Neutrophil (primary cell): ENCODE results near the gene USP43.

Experiments
- H3K27ac ChIP-seq: fragments of 200-600 bp; sonication (generic); 2 replicates; pipeline ENCODE4 v1.5.1; 2016; ENCODE audit warnings: mild to moderate bottlenecking, moderate library complexity
- H3K27me3 ChIP-seq: fragments of 200-600 bp; sonication (generic); 2 replicates; pipeline ENCODE4 v1.6.0; 2016; ENCODE audit warnings: mild to moderate bottlenecking
- H3K36me3 ChIP-seq: fragments of 200-600 bp; sonication (generic); 2 replicates; pipeline ENCODE4 v1.5.1; 2017
- H3K4me1 ChIP-seq, 2 experiments: fragments of 200-600 bp in 1 of 2; sonication (generic) in 1 of 2; 1 replicate in 1 of 2; 2 replicates in 1 of 2; pipeline versions ENCODE4 v1.5.1 to v1.6.1; 2013 to 2016; ENCODE audit warnings: low read depth in 1 of 2, low read length in 1 of 2, mild to moderate bottlenecking in 1 of 2, moderate library complexity in 1 of 2; ENCODE audit not compliant: control insufficient read depth in 1 of 2, insufficient read depth in 1 of 2
- H3K4me3 ChIP-seq, 2 experiments: fragments of 200-600 bp in 1 of 2; sonication (generic) in 1 of 2; 1 replicate in 1 of 2; 2 replicates in 1 of 2; pipeline ENCODE4 v1.5.1; 2013 to 2016; ENCODE audit warnings: low read depth in 1 of 2, low read length in 1 of 2, mild to moderate bottlenecking in 1 of 2, moderate library complexity in 1 of 2
- H3K9me3 ChIP-seq: fragments of 200-600 bp; sonication (generic); 2 replicates; pipeline ENCODE4 v1.5.1; 2016
- TF ChIP-seq, protein P1 (sequence below): fragments of 200-600 bp; sonication (generic); IDR thresholded peaks from 2 replicates; pipeline ENCODE4 v1.5.1; 2016; ENCODE audit warnings: antibody characterized with exemption

USP43 gene

DNA sequence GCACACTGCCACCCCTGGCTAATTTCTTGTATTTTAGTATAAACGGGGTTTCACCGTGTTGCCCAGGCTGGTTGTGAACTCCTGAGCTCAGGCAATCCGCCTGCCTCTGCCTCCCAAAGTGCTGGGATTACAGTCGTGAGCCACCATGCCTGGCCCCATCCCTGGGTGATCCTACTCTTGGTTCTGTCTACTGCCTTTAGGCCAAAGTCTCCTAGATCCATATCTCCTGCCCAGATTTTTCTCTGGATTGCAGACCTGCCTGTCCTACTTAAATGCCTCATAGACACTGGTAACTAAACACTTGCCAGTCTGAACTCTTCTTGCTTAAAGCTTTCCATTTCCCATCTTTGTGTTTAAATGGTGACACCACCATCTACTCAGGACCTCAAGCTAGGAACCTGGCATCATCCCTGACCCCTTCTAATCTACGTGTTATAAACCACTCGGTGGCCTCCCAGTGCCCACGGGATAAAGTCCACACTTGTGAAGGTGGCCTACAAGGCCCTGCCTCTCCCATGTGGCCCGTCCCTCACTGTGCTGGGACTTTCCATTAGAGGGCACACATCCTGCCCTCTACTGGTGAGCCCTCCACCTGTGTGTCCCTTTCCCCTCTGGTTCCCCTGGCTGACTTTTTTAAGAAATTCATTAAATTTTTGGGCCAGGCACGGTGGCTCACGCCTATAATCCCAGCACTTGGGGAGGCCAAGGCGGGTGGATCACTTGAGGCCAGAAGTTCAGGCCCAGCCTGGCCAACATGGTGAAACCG, 51.1 kb downstream of the USP43 start:
- H3K4me1 ChIP-seq = no peaks in the 10 kb centered on the region
- H3K4me3 ChIP-seq = no peak overlapping the region
- H3K36me3 ChIP-seq = no peaks in the 10 kb centered on the region
- H3K27ac ChIP-seq = no peak overlapping the region
- H3K9me3 ChIP-seq = no peaks in the 10 kb centered on the region
- no peaks in the 10 kb centered on the region for H3K27me3 ChIP-seq
- TF ChIP-seq, protein P1, sequence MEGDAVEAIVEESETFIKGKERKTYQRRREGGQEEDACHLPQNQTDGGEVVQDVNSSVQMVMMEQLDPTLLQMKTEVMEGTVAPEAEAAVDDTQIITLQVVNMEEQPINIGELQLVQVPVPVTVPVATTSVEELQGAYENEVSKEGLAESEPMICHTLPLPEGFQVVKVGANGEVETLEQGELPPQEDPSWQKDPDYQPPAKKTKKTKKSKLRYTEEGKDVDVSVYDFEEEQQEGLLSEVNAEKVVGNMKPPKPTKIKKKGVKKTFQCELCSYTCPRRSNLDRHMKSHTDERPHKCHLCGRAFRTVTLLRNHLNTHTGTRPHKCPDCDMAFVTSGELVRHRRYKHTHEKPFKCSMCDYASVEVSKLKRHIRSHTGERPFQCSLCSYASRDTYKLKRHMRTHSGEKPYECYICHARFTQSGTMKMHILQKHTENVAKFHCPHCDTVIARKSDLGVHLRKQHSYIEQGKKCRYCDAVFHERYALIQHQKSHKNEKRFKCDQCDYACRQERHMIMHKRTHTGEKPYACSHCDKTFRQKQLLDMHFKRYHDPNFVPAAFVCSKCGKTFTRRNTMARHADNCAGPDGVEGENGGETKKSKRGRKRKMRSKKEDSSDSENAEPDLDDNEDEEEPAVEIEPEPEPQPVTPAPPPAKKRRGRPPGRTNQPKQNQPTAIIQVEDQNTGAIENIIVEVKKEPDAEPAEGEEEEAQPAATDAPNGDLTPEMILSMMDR = no peak

DNA sequence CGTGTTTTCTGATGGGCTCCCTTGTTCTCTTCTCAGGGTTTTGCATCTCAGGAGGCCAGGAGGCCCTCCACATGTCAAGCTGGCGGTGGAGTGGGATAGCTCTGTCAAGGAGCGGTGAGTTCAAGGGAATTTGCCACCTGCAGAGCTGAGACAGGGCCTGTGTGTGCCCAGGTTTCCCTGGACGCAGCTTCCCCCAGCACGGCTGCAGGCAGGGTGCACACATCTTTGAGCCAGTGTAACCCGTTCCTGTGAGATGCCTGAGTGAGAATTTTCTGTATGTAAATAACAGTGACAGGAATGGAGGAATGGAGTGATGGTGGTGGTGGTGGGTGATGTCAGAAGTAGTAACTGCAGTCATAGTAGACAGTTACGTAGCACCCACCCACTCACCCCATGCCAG, 54.8 kb downstream of the USP43 start:
- H3K4me1 ChIP-seq = no peaks in the 10 kb centered on the region

DNA sequence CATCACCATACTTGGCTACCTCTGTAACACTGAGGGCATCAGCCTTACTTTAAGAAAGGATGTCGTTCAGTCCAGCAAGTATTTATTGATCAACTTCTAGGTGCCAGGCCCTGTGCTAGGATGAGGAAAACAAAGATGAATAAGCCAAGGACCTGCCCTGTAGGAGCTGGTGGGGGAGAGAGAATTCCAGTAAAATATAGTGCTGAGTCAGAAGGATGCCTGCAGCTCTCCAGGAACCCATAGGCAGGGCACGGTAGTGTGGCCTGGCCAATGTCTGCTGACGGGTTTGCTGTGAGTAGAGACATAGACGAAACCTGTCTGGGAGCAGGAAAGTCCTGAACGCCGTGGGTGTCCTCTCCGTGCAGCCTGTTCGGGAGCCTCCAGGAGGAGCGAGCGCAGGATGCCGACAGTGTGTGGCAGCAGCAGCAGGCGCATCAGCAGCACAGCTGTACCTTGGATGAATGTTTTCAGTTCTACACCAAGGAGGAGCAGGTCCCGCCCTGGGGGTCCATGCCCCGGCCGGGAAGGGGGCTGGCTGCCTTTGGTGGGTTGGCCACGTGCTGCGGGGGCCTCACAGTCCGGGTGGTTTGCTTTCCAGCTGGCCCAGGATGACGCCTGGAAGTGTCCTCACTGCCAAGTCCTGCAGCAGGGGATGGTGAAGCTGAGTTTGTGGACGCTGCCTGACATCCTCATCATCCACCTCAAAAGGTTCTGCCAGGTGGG, 55.6 kb downstream of the USP43 start:
- H3K27me3 ChIP-seq = no peaks in the 10 kb centered on the region
- H3K36me3 ChIP-seq = no peaks in the 10 kb centered on the region
- TF ChIP-seq, protein P1 = no peak
- H3K9me3 ChIP-seq = no peaks in the 10 kb centered on the region
- no peak overlapping the region for H3K4me3 ChIP-seq
- no peak overlapping the region for H3K27ac ChIP-seq
- H3K4me1 ChIP-seq = no peaks in the 10 kb centered on the region

More for the DNA sequence above, 54.8 kb downstream of the USP43 start:
- Histone ChIP-seq H3K9me3 (no peaks in the 10 kb centered on the region), H3K36me3 (no peaks in the 10 kb centered on the region), H3K27me3 (no peaks in the 10 kb centered on the region), H3K27ac (no peak overlapping the region), H3K4me3 (no peak overlapping the region)
- TF ChIP-seq, protein P1 = no peak

DNA sequence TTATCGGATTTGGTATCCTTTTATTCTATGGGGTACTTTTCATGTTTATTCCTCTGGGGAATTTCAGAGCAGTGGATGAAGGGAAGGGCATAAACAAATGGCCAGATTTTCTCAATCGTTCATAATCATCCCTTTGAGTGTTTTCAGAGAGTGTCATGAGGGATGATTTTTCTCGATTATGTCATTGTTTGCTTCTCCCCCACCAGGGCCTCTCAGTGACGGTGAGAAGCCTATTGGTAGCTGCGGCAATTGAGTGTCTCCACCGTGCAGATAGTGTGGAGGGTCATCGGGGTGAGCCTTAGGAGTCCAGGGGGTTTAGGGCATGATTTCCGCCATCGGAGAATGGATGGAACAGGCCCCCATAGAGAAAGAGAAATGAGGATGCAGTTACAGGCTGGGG, 57.2 kb downstream of the USP43 start:
- Histone ChIP-seq H3K27me3 (no peaks in the 10 kb centered on the region), H3K9me3 (no peaks in the 10 kb centered on the region), H3K27ac (no peak overlapping the region), H3K4me3 (no peak overlapping the region), H3K36me3 (no peaks in the 10 kb centered on the region), H3K4me1 (no peaks in the 10 kb centered on the region)
- TF ChIP-seq, protein P1 = no peak

DNA sequence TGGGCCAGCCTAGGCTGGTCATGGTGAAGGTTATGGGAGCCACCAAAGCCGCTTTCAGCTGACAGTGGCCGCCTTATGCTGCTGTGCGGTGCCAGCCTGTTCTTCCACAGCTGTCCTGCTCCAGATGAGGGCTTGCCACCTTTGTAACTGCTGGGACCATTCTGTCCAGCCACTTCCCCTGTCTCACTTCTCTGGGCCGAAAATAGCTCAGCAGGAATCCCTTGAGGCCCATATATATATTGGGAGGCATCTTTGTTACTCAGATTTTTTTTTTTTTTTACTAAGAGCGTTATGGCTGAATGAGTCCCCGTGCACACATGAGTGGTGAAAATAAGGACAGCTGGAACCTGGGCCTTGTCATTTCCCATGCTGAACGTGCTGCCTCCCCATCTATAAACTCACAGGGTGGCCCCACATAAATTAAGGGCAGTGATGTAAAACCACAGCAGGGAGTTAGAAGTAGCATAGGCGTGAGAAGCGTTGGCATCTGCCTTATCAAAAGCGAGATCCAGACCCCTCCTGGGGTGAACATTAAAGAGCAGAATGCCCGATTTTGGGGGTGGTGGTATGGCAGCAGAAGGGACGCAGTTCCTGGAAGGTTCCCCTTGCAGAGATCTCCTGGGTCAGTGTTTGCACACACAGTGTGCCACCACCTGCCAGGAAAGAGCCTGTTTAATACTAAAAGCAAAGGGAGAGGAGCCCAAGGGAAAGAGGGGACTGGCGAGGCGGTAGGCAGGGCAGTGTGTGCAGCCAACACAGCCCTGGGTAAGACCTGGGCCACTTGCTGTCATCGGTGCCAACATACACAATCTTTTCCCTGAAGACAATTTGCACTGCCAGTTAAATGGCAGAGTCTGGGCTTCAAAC, 57.8 kb downstream of the USP43 start:
- Histone ChIP-seq H3K27me3 (no peaks in the 10 kb centered on the region), H3K27ac (no peak overlapping the region), H3K4me1 (no peaks in the 10 kb centered on the region), H3K4me3 (no peak overlapping the region), H3K36me3 (no peaks in the 10 kb centered on the region), H3K9me3 (no peaks in the 10 kb centered on the region)
- TF ChIP-seq, protein P1 = no peak
